Thyroid gland (tissue), 4 donors: ENCODE results near the gene GOLGA3. TPM values are rescaled to one million over a fixed set of nuclear protein-coding genes. Genes with fewer than 3 reads are reported as not detected.
"Not testable (repeated sequence)": the region's sequence is repeated elsewhere in the genome, so short reads cannot be mapped to it uniquely, and the experiment has no call there.

Experiments
- DNase-seq, 2 donors: peaks; one replicate each; pipeline ENCODE4 v3.0.0-alpha.2; 2019
- H3K27ac ChIP-seq, 3 donors: fragments of 200-600 bp; sonication (generic); 1 replicate in 2 of 3; 2 replicates in 1 of 3; pipeline ENCODE4 v1.5.1; 2016 to 2019; ENCODE audit warnings: mild to moderate bottlenecking in 1 of 3, moderate library complexity in 1 of 3
- H3K27me3 ChIP-seq: fragments of 200-600 bp; sonication (generic); one replicate; pipeline ENCODE4 v1.5.1; 2019
- H3K36me3 ChIP-seq, 2 donors: fragments of 200-600 bp; sonication (generic); one replicate each; pipeline ENCODE4 v1.5.1; 2016 to 2019
- H3K4me1 ChIP-seq, 2 donors: fragments of 200-600 bp; sonication (generic); one replicate each; pipeline ENCODE4 v1.5.1; 2017 to 2019
- H3K4me3 ChIP-seq, 3 donors: fragments of 200-600 bp; sonication (generic); replicated peaks in 1 of 3; 1 replicate in 2 of 3; 2 replicates in 1 of 3; pipeline ENCODE4 v1.5.1; 2016; ENCODE audit warnings: mild to moderate bottlenecking in 1 of 3
- H3K9me3 ChIP-seq: fragments of 200-600 bp; sonication (generic); one replicate; pipeline ENCODE4 v1.5.1; 2017
- CTCF ChIP-seq, 6 experiments: fragments of 200-600 bp in 3 of 6; fragments of 450-650 bp in 3 of 6; sonication (generic) in 3 of 6; IDR thresholded peaks; one replicate each; pipeline ENCODE4 v1.5.1; 2016 to 2019; ENCODE audit warnings: antibody characterized with exemption in 6 of 6, mild to moderate bottlenecking in 2 of 6, inconsistent platforms in 1 of 6, moderate library complexity in 1 of 6
- POLR2A ChIP-seq, 2 donors: fragments of 450-650 bp; IDR thresholded peaks; one replicate each; pipeline ENCODE4 v1.6.1; 2017; ENCODE audit warnings: antibody characterized with exemption in 2 of 2, mild to moderate bottlenecking in 2 of 2, moderate library complexity in 1 of 2
- WGBS, 2 donors: methylation state at CpG; one replicate each; pipeline ENCODE4 v1.1.5; 2017; 5-methylcytosine and 5-hydroxymethylcytosine counted together
- intact Hi-C: fragments of 100-400 bp; cut with DNase I; formaldehyde crosslinking; loops from one replicate; pipeline ENCODE4 v1.15.1; 2023
- total RNA-seq, 4 donors: library from RNA; depleted of rRNA; stranded (reverse); fragments of >200 nt; gene quantifications; one replicate each; pipeline ENCODE4 v1.2.3, GENCODE V29; 2016

GOLGA3 gene
- total RNA-seq, result 100 to 1,000 TPM in 2 of 4 donors, 10 to 100 TPM in 2; 73.8 to 106 (median 88.8) TPM

GRCh38 chr12:132828706-132829534, at the start of gene GOLGA3:
Gene GOLGA3 (minus strand): TSS chr12:132828869. CDS start chr12:132822128, 6,741 bp downstream.
- TF ChIP-seq POLR2A (IDR thresholded peaks at IDR 0.05) (peak in 1 of 2 donors; percentile 61), CTCF (IDR thresholded peaks at IDR 0.05) (no peak)
- Histone ChIP-seq H3K36me3 (peaks cover 6 to 9% of the 10 kb centered on the region in 2 donors), H3K4me1 (peaks cover 16 to 22% of the 10 kb centered on the region in 2 donors), H3K9me3 (no peaks in the 10 kb centered on the region), H3K27me3 (no peaks in the 10 kb centered on the region), H3K27ac (peak within 1 kb of the TSS; percentile 95 to 99 (median 98)), H3K4me3 (peak within 1 kb of the TSS; percentile 75 to 97 (median 85))
- intact Hi-C loops, result no loop called here
- peak; percentile 95 to 96 for DNase-seq
- 5 to 16% methylated on average over 18 to 26 of the region's 78 CpGs for WGBS, 2 donors

GRCh38 chr12:132874620-132875019, 46.0 kb upstream of the GOLGA3 start:
- WGBS, 2 donors, result 95 to 100% methylated on average over 6 to 8 of the region's 21 CpGs
- peaks cover 33 to 58% of the 10 kb centered on the region in 2 donors for H3K36me3 ChIP-seq
- H3K4me3 ChIP-seq, H3K27ac ChIP-seq, DNase-seq, H3K27me3 ChIP-seq, H3K9me3 ChIP-seq, intact Hi-C loops, H3K4me1 ChIP-seq: not testable (repeated sequence)

GRCh38 chr12:132874175-132874574, 45.5 kb upstream of the GOLGA3 start:
- intact Hi-C loops, result no loop called here
- Histone ChIP-seq H3K27ac (no peak overlapping the region), H3K27me3 (no peaks in the 10 kb centered on the region), H3K9me3 (no peaks in the 10 kb centered on the region), H3K36me3 (peaks cover 33 to 62% of the 10 kb centered on the region in 2 donors), H3K4me3 (no peak overlapping the region), H3K4me1 (no peaks in the 10 kb centered on the region)
- DNase-seq, result no peak
- TF ChIP-seq CTCF (IDR thresholded peaks at IDR 0.05), result no peak
- WGBS, 2 donors, result 95% methylated on average over 4 to 10 of the region's 11 CpGs

GRCh38 chr12:132873724-132874123, 45.1 kb upstream of the GOLGA3 start:
- Histone ChIP-seq H3K27ac (no peak overlapping the region), H3K4me1 (no peaks in the 10 kb centered on the region), H3K36me3 (peaks cover 33 to 62% of the 10 kb centered on the region in 2 donors), H3K9me3 (no peaks in the 10 kb centered on the region), H3K4me3 (no peak overlapping the region), H3K27me3 (no peaks in the 10 kb centered on the region)
- intact Hi-C loops, result no loop called here
- TF ChIP-seq POLR2A (IDR thresholded peaks at IDR 0.05), result no peak
- TF ChIP-seq CTCF (IDR thresholded peaks at IDR 0.05), result no peak
- 94 to 96% methylated on average over 10 of the region's 10 CpGs for WGBS, 2 donors
- DNase-seq, result no peak

GRCh38 chr12:132872975-132873421, 44.3 kb upstream of the GOLGA3 start:
- H3K4me1 ChIP-seq, result no peaks in the 10 kb centered on the region
- intact Hi-C loops, result no loop called here
- no peak overlapping the region for H3K27ac ChIP-seq
- WGBS, 2 donors, result 85 to 92% methylated on average over 11 to 12 of the region's 12 CpGs
- no peak overlapping the region for H3K4me3 ChIP-seq
- no peak for DNase-seq
- H3K9me3 ChIP-seq, result no peaks in the 10 kb centered on the region
- H3K36me3 ChIP-seq, result peaks cover 33 to 62% of the 10 kb centered on the region in 2 donors
- no peaks in the 10 kb centered on the region for H3K27me3 ChIP-seq
- TF ChIP-seq CTCF (IDR thresholded peaks at IDR 0.05) (no peak), POLR2A (IDR thresholded peaks at IDR 0.05) (no peak)
